GM12872 (cell line): ENCODE data around the gene PXK.

Source experiments
- TF ChIP-seq, protein P1 (sequence below): IDR thresholded peaks from 3 replicates; pipeline ENCODE4 v1.5.1; 2011; ENCODE audit warnings: low read depth, mild to moderate bottlenecking, low read length, moderate library complexity; ENCODE audit not compliant: insufficient read depth

The PXK gene

DNA sequence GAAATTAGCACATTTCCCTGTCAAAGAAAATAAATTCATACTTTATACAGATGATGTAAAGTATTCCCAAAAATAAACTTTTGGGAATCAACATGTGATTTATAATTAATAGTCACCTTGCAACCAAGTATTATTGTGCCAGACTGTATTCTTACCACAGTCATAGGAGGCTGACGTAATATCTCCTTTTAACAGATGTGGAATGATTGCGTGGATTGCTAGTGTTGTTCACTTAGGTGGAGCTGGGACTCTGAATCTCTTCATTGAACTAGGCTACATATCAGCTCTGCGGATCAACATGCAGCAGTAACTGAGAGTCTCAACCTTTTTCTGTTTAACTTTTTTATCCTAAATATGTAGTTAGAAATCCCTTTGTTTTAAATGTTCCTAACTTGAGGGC is 37.2 kb downstream of the PXK start:
- TF ChIP-seq, protein P1, sequence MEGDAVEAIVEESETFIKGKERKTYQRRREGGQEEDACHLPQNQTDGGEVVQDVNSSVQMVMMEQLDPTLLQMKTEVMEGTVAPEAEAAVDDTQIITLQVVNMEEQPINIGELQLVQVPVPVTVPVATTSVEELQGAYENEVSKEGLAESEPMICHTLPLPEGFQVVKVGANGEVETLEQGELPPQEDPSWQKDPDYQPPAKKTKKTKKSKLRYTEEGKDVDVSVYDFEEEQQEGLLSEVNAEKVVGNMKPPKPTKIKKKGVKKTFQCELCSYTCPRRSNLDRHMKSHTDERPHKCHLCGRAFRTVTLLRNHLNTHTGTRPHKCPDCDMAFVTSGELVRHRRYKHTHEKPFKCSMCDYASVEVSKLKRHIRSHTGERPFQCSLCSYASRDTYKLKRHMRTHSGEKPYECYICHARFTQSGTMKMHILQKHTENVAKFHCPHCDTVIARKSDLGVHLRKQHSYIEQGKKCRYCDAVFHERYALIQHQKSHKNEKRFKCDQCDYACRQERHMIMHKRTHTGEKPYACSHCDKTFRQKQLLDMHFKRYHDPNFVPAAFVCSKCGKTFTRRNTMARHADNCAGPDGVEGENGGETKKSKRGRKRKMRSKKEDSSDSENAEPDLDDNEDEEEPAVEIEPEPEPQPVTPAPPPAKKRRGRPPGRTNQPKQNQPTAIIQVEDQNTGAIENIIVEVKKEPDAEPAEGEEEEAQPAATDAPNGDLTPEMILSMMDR = no peak

GRCh38 chr3:58370407-58370806 is 37.7 kb downstream of the PXK start:
- TF ChIP-seq, protein P1 = no peak

DNA sequence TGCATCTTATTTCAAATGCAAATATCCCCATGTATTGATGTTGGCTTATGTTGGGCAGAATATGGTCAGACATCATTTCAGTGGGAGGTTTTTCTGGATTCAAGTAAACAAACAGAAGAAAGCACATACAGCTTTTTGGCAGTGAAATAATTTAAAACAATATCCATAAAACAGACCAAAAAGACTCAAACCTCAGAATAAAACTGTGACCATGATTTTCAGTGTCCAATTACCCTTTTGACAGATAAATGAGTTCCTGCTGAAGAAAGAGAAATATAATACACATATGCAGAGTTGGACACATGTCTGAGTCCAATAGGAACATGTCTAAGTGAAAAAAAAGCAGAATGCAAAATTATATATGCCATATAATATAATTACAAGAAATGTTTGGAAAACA is 39.1 kb downstream of the PXK start:
- TF ChIP-seq, protein P1 = no peak

GRCh38 chr3:58375254-58375653 is 42.6 kb downstream of the PXK start:
- TF ChIP-seq, protein P1 = no peak

- TF ChIP-seq, protein P1 = no peak
Measured at GRCh38 chr3:58377168-58377567, 44.5 kb downstream of the PXK start.

- TF ChIP-seq, protein P1 = no peak
Measured at GRCh38 chr3:58377750-58378149, 45.1 kb downstream of the PXK start.

- TF ChIP-seq, protein P1 = no peak
Measured at GRCh38 chr3:58379351-58380073, 46.8 kb downstream of the PXK start.
